Measurements from ENCODE around the gene SLC18A3.

DNA sequence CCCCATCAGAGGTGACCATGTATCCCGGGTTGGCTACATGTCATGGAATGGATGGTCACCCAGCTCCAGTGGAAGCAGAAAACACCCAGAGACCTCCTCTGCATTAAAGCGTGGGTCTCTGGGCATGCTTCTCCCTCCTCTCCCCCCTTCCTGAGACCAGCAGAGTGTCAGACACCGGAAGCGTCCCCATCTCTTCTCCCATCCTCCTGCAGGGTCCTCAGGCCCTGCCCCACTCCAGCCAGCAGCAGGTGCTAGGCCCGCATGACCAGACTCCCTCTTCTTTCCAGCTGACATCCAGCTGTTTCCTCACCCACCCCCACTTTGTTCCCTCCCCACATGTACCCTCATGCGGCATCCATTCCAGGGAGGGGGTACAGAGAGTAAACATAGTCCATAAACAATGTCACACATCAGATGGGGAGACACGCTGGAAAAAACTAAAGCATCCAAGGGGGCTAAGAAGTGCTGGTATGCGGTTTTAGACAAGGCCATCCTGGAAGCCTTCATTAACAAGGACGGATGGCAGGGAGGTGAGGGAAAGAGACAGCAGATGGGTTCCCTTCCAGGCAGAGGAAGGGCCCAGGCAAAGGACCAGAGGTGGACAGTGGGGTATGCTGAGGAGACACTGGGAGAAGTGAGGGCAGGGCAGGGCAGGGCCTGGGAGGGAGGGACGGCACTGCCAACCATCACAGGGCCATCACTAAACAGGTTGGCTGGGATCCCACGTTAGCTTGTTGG is 12.5 kb upstream of the SLC18A3 start:
- TF ChIP-seq, protein P1, sequence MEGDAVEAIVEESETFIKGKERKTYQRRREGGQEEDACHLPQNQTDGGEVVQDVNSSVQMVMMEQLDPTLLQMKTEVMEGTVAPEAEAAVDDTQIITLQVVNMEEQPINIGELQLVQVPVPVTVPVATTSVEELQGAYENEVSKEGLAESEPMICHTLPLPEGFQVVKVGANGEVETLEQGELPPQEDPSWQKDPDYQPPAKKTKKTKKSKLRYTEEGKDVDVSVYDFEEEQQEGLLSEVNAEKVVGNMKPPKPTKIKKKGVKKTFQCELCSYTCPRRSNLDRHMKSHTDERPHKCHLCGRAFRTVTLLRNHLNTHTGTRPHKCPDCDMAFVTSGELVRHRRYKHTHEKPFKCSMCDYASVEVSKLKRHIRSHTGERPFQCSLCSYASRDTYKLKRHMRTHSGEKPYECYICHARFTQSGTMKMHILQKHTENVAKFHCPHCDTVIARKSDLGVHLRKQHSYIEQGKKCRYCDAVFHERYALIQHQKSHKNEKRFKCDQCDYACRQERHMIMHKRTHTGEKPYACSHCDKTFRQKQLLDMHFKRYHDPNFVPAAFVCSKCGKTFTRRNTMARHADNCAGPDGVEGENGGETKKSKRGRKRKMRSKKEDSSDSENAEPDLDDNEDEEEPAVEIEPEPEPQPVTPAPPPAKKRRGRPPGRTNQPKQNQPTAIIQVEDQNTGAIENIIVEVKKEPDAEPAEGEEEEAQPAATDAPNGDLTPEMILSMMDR (conservative IDR thresholded peaks at IDR 0.05 in 1 of 2, IDR thresholded peaks at IDR 0.05 in 1 of 2; ENCODE audit: extremely low read depth in 1 of 2, insufficient read depth in 1 of 2, low read depth in 1 of 2, low read length in 2 of 2), result no peak
- TF ChIP-seq EZH2 (IDR thresholded peaks at IDR 0.05; ENCODE audit: borderline replicate concordance, low read length), result no peak

All from mammary epithelial cell (primary cell).